Stomach (tissue), 9 donors: ENCODE data around the gene SCG5. TPM values are rescaled to one million over a fixed set of nuclear protein-coding genes. Genes with fewer than 3 reads are reported as not detected.
A peak's percentile ranks its signal among the peaks of the same experiment; 100 is the strongest.

Source experiments
- DNase-seq, 2 donors: peaks; one replicate each; pipeline versions ENCODE4 v3.0.0 to v3.0.0-alpha.2; 2013 to 2019
- H3K27ac ChIP-seq, 5 donors: fragments of 200-600 bp in 4 of 5; sonication (generic) in 4 of 5; one replicate each; pipeline ENCODE4 v1.5.1; 2013 to 2019; ENCODE audit warnings: mild to moderate bottlenecking in 1 of 5, moderate library complexity in 1 of 5
- H3K27me3 ChIP-seq, 3 donors: fragments of 200-600 bp; sonication (generic); one replicate each; pipeline ENCODE4 v1.5.1; 2017 to 2019; ENCODE audit warnings: mixed run types in 1 of 3
- H3K36me3 ChIP-seq, 4 donors: fragments of 200-600 bp; sonication (generic); 1 replicate in 3 of 4; 2 replicates in 1 of 4; pipeline ENCODE4 v1.5.1; 2016 to 2019
- H3K4me1 ChIP-seq, 4 donors: fragments of 200-600 bp; sonication (generic); one replicate each; pipeline ENCODE4 v1.5.1; 2016 to 2019
- H3K4me3 ChIP-seq, 4 donors: fragments of 200-600 bp; sonication (generic) in 3 of 4; one replicate each; pipeline ENCODE4 v1.5.1; 2016 to 2019; ENCODE audit warnings: mild to moderate bottlenecking in 1 of 4
- H3K9me3 ChIP-seq, 4 donors: fragments of 200-600 bp; sonication (generic); one replicate each; pipeline ENCODE4 v1.5.1; 2016 to 2019
- EP300 ChIP-seq: sonication (generic); formaldehyde crosslinking; IDR thresholded peaks from one replicate; pipeline ENCODE4 v1.6.1; 2017; ENCODE audit warnings: antibody characterized with exemption
- POLR2A ChIP-seq, 4 donors: fragments of 450-650 bp; IDR thresholded peaks; one replicate each; pipeline ENCODE4 v1.6.1; 2016; ENCODE audit warnings: antibody characterized with exemption in 4 of 4, control low read depth in 2 of 4, mild to moderate bottlenecking in 1 of 4, moderate library complexity in 1 of 4
- POLR2AphosphoS5 ChIP-seq, 3 donors: sonication (generic); formaldehyde crosslinking; IDR thresholded peaks; one replicate each; pipeline ENCODE4 v1.6.1; 2016; ENCODE audit warnings: antibody characterized with exemption in 3 of 3
- WGBS, 5 donors: extraction: QIAGEN DNeasy Blood & Tissue Kit in 3 of 5; methylation state at CpG; one replicate each; pipeline versions ENCODE4 v1.1.5 to v1.1.7; 2013 to 2018; 5-methylcytosine and 5-hydroxymethylcytosine counted together
- intact Hi-C: fragments of 100-400 bp; cut with DNase I; formaldehyde crosslinking; loops from one replicate; pipeline ENCODE4 v1.15.1; 2023; ENCODE audit warnings: low total_unique reads
- polyA plus RNA-seq, 3 donors: library from polyadenylated mRNA; stranded (reverse); fragments of 200-250 nt; gene quantifications; one replicate each; pipeline ENCODE4 v1.2.3, GENCODE V29; 2013
- total RNA-seq, 5 donors: library from RNA; depleted of rRNA; stranded (reverse); fragments of >200 nt; gene quantifications; one replicate each; pipeline versions ENCODE4 v1.1.0 to v1.2.3, GENCODE V29; 2014 to 2016
- TF ChIP-seq, protein P1 (sequence below), 7 experiments: fragments of 450-650 bp in 4 of 7; fragments of 200-600 bp in 3 of 7; sonication (generic) in 3 of 7; IDR thresholded peaks; one replicate each; pipeline ENCODE4 v1.5.1; 2016 to 2019; ENCODE audit warnings: antibody characterized with exemption in 7 of 7, control low read depth in 2 of 7, mild to moderate bottlenecking in 1 of 7
- donor health status: healthy with polysubstance abuse.
- donor health status: Bipolar disorder and iron deficiency.
- donor health status: healthy.

The SCG5 gene
- total and polyA plus RNA-seq, 8 donors, result 1.4 to 16.5 (median 3.9) TPM; not detected in 3

DNA sequence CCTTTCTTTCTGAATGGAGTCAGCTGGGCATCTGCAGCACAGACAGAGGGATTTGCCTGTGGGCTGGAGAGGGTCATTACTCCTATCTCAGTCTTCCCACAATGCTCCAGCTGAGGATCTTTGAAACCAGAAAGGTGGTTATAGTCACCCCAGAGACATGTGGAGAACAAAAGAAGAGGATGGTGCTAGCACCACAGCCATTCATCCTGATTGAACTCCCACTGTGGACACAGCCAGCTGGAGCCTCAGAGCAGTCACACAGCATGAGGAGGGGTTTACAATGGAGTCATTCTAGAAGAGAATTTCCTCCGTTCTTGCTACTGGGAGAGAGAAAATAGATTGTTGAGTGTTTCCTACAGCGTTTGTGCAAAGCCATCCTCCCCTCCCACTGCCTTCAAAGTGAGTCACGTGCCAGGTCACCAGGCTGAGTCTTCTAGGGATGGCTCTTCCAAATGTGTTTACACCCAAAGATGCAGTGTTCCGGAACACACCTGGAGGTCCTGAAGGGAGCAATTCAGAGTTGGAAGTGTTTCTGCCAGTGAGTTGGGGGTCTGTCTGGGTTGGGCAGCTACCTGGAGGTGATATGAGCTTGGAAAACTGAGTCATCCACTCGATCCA lies 57.4 kb downstream of the SCG5 start:
- no peaks in the 10 kb centered on the region for H3K4me1 ChIP-seq
- no peaks in the 10 kb centered on the region for H3K36me3 ChIP-seq
- H3K27ac ChIP-seq, result no peak overlapping the region
- H3K27me3 ChIP-seq, result no peaks in the 10 kb centered on the region
- DNase-seq, result no peak
- H3K9me3 ChIP-seq, result no peaks in the 10 kb centered on the region
- TF ChIP-seq, protein P1, sequence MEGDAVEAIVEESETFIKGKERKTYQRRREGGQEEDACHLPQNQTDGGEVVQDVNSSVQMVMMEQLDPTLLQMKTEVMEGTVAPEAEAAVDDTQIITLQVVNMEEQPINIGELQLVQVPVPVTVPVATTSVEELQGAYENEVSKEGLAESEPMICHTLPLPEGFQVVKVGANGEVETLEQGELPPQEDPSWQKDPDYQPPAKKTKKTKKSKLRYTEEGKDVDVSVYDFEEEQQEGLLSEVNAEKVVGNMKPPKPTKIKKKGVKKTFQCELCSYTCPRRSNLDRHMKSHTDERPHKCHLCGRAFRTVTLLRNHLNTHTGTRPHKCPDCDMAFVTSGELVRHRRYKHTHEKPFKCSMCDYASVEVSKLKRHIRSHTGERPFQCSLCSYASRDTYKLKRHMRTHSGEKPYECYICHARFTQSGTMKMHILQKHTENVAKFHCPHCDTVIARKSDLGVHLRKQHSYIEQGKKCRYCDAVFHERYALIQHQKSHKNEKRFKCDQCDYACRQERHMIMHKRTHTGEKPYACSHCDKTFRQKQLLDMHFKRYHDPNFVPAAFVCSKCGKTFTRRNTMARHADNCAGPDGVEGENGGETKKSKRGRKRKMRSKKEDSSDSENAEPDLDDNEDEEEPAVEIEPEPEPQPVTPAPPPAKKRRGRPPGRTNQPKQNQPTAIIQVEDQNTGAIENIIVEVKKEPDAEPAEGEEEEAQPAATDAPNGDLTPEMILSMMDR (IDR thresholded peaks at IDR 0.05), result no peak
- TF ChIP-seq POLR2AphosphoS5 (IDR thresholded peaks at IDR 0.05) (no peak), EP300 (no peak), POLR2A (IDR thresholded peaks at IDR 0.05) (no peak)
- H3K4me3 ChIP-seq, result no peak overlapping the region
- intact Hi-C loops, result no loop called here
- 73 to 90% (median 82%) methylated on average over 4 to 5 of the region's 5 CpGs for WGBS, 5 donors

DNA sequence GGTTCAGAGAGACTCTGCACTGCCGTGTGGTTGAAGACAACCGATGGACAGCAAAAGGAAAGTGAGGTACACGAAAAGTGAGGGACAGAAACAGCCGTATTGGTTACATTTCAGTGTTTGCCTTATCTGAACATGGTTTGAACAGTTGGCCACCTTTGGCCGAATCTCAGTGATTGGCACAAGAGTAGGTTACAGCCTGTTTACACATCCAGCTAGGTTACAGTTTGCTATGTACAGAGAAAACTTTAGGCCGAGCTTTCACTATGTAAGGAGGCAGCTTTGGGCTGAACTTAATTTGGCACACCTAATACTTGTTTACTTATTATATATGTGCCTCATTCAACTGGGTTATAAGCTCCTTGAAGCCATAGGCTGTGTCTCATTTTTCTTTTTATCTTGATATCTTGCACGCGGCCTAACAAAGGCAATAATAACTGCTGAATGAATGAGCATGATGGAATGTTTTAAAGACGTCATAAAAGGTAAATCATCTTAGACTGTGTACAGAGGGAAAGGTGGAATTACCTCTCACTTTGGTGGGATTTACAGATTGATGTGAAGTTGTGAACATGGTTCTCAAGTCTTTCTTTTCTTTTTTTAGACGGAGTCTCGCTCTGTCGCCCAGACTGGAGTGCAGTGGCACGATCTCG lies 59.1 kb downstream of the SCG5 start:
- Histone ChIP-seq H3K4me1 (no peaks in the 10 kb centered on the region), H3K27me3 (no peaks in the 10 kb centered on the region), H3K4me3 (no peak overlapping the region), H3K27ac (peak overlapping the region in 2 of 5 donors; percentile 3 to 23), H3K36me3 (no peaks in the 10 kb centered on the region), H3K9me3 (no peaks in the 10 kb centered on the region)
- peak; percentile 67 to 68 for DNase-seq
- WGBS, 5 donors, result 53 to 82% (median 59%) methylated on average over 12 to 14 of the region's 14 CpGs
- TF ChIP-seq EP300, result no peak
- TF ChIP-seq POLR2AphosphoS5 (IDR thresholded peaks at IDR 0.05), result peak in 2 of 3 donors; percentile 14 to 45
- TF ChIP-seq, protein P1 (IDR thresholded peaks at IDR 0.05), result no peak
- no peak for TF ChIP-seq POLR2A (IDR thresholded peaks at IDR 0.05)
- intact Hi-C loops, result no loop called here

DNA sequence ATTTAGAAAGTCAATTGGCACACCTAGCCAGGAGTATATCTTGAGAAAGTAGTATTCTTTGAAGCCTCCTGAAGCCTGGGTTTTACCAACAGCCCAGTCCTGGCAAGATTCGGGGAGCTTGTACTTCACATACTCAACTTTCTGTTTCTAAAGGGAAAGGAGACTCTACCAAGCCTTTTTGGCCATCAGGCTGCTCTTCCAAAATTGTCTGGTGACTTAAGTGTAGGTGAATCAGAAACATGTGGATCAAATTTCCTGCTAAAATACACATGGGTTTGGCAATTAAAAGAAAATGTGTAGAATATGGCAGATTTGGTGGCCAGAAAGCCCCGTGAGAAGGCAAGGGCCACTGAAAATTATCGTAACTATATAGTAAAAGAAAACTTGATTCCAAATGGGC lies 60.4 kb downstream of the SCG5 start:
- no peak for TF ChIP-seq POLR2A (IDR thresholded peaks at IDR 0.05)
- no peak for TF ChIP-seq POLR2AphosphoS5 (IDR thresholded peaks at IDR 0.05)
- TF ChIP-seq EP300, result no peak
- TF ChIP-seq, protein P1 (IDR thresholded peaks at IDR 0.05), result no peak
- 58 to 64% (median 63%) methylated on average over 3 of the region's 3 CpGs for WGBS, 5 donors
- Histone ChIP-seq H3K9me3 (no peaks in the 10 kb centered on the region), H3K27ac (no peak overlapping the region), H3K27me3 (no peaks in the 10 kb centered on the region), H3K4me1 (no peaks in the 10 kb centered on the region), H3K36me3 (no peaks in the 10 kb centered on the region), H3K4me3 (no peak overlapping the region)
- intact Hi-C loops, result no loop called here
- DNase-seq, result no peak

DNA sequence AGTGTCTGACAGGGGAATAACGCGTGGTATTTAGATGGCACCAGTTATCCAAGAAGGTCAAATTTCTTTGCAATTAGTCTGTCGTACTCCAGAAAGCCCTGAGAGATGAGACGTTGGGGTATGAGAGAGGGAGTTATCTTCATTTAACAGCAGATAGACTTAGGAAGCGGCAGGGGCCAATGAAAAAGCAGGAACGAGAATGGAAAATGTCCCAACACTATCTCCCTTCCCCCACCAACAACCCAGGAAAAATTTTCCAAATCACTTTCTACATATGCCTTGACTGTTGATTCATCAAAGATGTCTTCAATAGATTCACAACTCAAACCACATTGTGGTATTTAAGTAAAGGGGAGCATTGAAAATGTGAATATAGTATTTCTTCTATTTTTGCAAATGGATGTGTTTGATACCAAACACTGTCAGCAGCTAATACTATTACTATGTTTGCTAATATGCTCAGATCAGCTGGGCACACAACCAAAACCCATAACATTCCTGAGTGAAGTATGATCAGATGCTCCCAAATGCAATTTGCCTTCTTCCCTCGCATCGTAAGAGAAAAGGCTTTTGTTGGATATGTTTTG lies 63.0 kb downstream of the SCG5 start:
- intact Hi-C loops, result no loop called here
- Histone ChIP-seq H3K27me3 (no peaks in the 10 kb centered on the region), H3K27ac (no peak overlapping the region), H3K4me1 (peaks cover 0 to 5% (median 2%) of the 10 kb centered on the region in 4 donors), H3K9me3 (no peaks in the 10 kb centered on the region), H3K4me3 (no peak overlapping the region), H3K36me3 (no peaks in the 10 kb centered on the region)
- TF ChIP-seq POLR2AphosphoS5 (IDR thresholded peaks at IDR 0.05) (no peak), EP300 (no peak), POLR2A (IDR thresholded peaks at IDR 0.05) (no peak)
- TF ChIP-seq, protein P1 (IDR thresholded peaks at IDR 0.05), result no peak
- 57 to 72% (median 68%) methylated on average over 8 of the region's 8 CpGs for WGBS, 5 donors
- DNase-seq, result peak in 1 of 2 donors; percentile 46
